Epithelial cell of esophagus (primary cell): ENCODE data around the gene SLC27A6.

Experiments
- DNase-seq: peaks from one replicate; pipeline ENCODE4 v3.0.0; 2010; ENCODE audit warnings: low read depth
- H3K4me3 ChIP-seq: 2 replicates; pipeline ENCODE4 v1.5.1; 2011; ENCODE audit warnings: mild to moderate bottlenecking, low read length, control low read depth
- CTCF ChIP-seq: IDR thresholded peaks from 2 replicates; pipeline ENCODE4 v1.5.1; 2011; ENCODE audit warnings: low read depth, mild to moderate bottlenecking, low read length, control low read depth, inconsistent platforms; ENCODE audit not compliant: insufficient read depth; ENCODE audit errors: missing control alignments

The SLC27A6 gene

GRCh38 chr5:128973244-128973643 is 8.0 kb downstream of the SLC27A6 start:
- no peak for DNase-seq
- no peak for TF ChIP-seq CTCF
- no peak overlapping the region for H3K4me3 ChIP-seq

DNA sequence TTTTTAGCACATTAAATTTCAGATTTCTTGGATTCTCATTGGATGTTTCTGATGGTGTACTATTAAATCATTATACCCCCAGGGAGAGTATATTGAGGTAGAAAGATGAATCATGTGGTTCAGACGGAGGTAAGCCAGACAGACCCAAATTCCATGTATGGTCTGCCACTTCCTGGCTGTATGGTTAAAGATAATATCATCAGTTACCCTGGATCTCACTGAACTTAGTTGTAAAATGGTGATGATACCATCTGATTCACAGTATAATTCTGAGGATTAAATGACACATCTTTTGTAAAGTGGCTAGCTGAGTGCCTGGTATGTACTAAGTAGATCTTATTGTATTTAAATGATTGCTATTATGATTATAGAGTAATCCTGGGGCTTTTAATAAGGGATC is 9.3 kb downstream of the SLC27A6 start:
- TF ChIP-seq CTCF: no peak
- no peak overlapping the region for H3K4me3 ChIP-seq
- DNase-seq: peak; percentile 30

DNA sequence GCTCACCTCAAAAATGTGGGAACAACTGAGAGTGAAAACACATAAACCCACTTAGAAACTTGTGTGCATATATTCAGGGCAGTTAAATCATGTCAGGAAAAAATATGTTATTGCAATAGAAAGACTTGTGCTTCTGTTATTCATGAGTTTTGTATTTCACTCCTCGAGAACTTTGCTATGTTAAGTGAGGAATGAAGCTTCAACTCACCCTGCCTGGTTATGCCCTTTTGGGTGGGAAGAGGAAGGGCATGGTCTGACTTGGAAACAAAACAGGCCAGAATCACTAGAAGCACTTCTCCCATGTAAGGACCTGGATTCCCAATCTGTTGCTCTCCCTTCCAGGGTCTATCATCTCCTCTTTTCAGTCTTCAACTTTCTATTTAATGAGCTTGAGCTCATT is 14.5 kb downstream of the SLC27A6 start:
- TF ChIP-seq CTCF: no peak
- no peak overlapping the region for H3K4me3 ChIP-seq
- no peak for DNase-seq

- DNase-seq: no peak
- no peak for TF ChIP-seq CTCF
- H3K4me3 ChIP-seq: no peak overlapping the region
Observed at GRCh38 chr5:128980917-128981316, 15.6 kb downstream of the SLC27A6 start.

- no peak for TF ChIP-seq CTCF
- DNase-seq: no peak
- no peak overlapping the region for H3K4me3 ChIP-seq
Observed at GRCh38 chr5:128984480-128984879, 19.2 kb downstream of the SLC27A6 start.

DNA sequence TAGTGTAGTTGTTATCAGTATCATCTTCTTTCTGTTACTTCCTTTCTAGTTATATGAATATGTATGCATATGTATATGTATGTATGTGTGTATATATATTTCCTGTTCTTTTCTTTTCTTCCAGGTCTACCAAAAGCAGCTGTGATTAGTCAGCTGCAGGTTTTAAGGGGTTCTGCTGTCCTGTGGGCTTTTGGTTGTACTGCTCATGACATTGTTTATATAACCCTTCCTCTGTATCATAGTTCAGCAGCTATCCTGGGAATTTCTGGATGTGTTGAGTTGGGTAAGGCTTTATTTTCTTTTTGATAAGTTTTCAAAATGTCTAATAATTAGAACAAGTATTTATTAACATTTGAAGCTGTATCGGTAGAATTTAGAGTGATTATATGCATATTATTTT is 23.2 kb downstream of the SLC27A6 start:
- no peak for TF ChIP-seq CTCF
- no peak for DNase-seq
- no peak overlapping the region for H3K4me3 ChIP-seq

- no peak for DNase-seq
- TF ChIP-seq CTCF: no peak
- no peak overlapping the region for H3K4me3 ChIP-seq
Observed at GRCh38 chr5:129001841-129002526, 36.7 kb downstream of the SLC27A6 start.
